ENCODE results near the gene RHOT2. TPM values are rescaled to one million over a fixed set of nuclear protein-coding genes. Genes with fewer than 3 reads are reported as not detected.

RHOT2 gene
- total RNA-seq, 1 experiment from 2014 or later: 98.5 TPM

- intact Hi-C loops (cut with micrococcal nuclease): no loop called here
- Histone ChIP-seq H3K9me2 (ENCODE audit: insufficient read depth) (no peaks in the 10 kb centered on the region), H3K9ac (ENCODE audit: low read length) (peak overlapping the region; percentile 32), H3K9me3 (ENCODE audit: control insufficient read depth in 1 of 2, insufficient read depth in 1 of 2, low read depth in 1 of 2, low read length in 2 of 2) (no peaks in the 10 kb centered on the region), H2AFZ (ENCODE audit: low read depth, low read length, poor library complexity, severe bottlenecking) (no peak overlapping the region), H3K4me1 (ENCODE audit: control insufficient read depth in 1 of 2, insufficient read depth in 2 of 2, low read length in 2 of 2) (peaks cover 18 to 35% of the 10 kb centered on the region in 2 experiments), H3K27me3 (ENCODE audit: insufficient read depth, low read length) (no peaks in the 10 kb centered on the region), H3K4me2 (ENCODE audit: low read length) (peak overlapping the region; percentile 62), H3K4me3 (replicated peaks in 1 of 2; ENCODE audit: low read depth in 1 of 2, low read length in 2 of 2) (peak overlapping the region in 1 of 2 experiments; percentile 25; a peak in 1 of 4 replicates), H3K79me2 (ENCODE audit: insufficient read depth, low read length) (no peaks in the 10 kb centered on the region), H3K27ac (ENCODE audit: low read depth, low read length) (peak overlapping the region; percentile 53), H4K20me1 (ENCODE audit: insufficient read depth) (no peaks in the 10 kb centered on the region), H3K36me3 (ENCODE audit: control insufficient read depth in 1 of 2, insufficient read depth in 2 of 2, low read length in 2 of 2) (no peaks in the 10 kb centered on the region)
- RAD21 ChIA-PET (ENCODE audit: low non-redundant PET in 1 of 2, low total read pairs in 2 of 2, uncharacterized antibody in 2 of 2, unreplicated experiment in 2 of 2): no interaction called here
- no TSS peak for BruUV-seq (replicated peaks)
- peak; percentile 52 for ATAC-seq
- CTCF ChIA-PET: interaction anchor here (0.9 kb wide), 1 partner anchor 45 kb away, joined by 3 read pairs; no protein-coding TSS in a partner anchor
- TF ChIP-seq ZFX (IDR thresholded peaks at IDR 0.05): no peak
- 0 out of 2 replicates have a peak, but pooled peaks have one; percentile 39 for TF ChIP-seq EGR1 (IDR thresholded peaks at IDR 0.05; ENCODE audit: low read depth)
- POLR2A ChIA-PET: no interaction called here
- DNase-seq (ENCODE audit: low read depth, low spot score): no peak
Observed at GRCh38 chr16:621526-622105, 46.3 kb upstream of the RHOT2 start.

GRCh38 chr16:622920-623280, 45.0 kb upstream of the RHOT2 start:
- no peaks in the 10 kb centered on the region for H4K20me1 ChIP-seq (ENCODE audit: insufficient read depth)
- BruUV-seq (replicated peaks): no TSS peak
- no peak overlapping the region for H3K4me3 ChIP-seq (replicated peaks in 1 of 2; ENCODE audit: low read depth in 1 of 2, low read length in 2 of 2)
- POLR2A ChIA-PET: no interaction called here
- no peak overlapping the region for H3K27ac ChIP-seq (ENCODE audit: low read depth, low read length)
- intact Hi-C loops (cut with micrococcal nuclease): no loop called here
- H3K27me3 ChIP-seq (ENCODE audit: insufficient read depth, low read length): no peaks in the 10 kb centered on the region
- H3K4me2 ChIP-seq (ENCODE audit: low read length): no peak overlapping the region
- H3K9me3 ChIP-seq (ENCODE audit: control insufficient read depth in 1 of 2, insufficient read depth in 1 of 2, low read depth in 1 of 2, low read length in 2 of 2): no peaks in the 10 kb centered on the region
- CTCF ChIA-PET: no interaction called here
- H2AFZ ChIP-seq (ENCODE audit: low read depth, low read length, poor library complexity, severe bottlenecking): no peak overlapping the region
- ATAC-seq (no peak), DNase-seq (ENCODE audit: low read depth, low spot score) (no peak)
- peaks cover 28 to 48% of the 10 kb centered on the region in 2 experiments for H3K4me1 ChIP-seq (ENCODE audit: control insufficient read depth in 1 of 2, insufficient read depth in 2 of 2, low read length in 2 of 2)
- H3K9me2 ChIP-seq (ENCODE audit: insufficient read depth): no peaks in the 10 kb centered on the region
- no peaks in the 10 kb centered on the region for H3K36me3 ChIP-seq (ENCODE audit: control insufficient read depth in 1 of 2, insufficient read depth in 2 of 2, low read length in 2 of 2)
- no peaks in the 10 kb centered on the region for H3K79me2 ChIP-seq (ENCODE audit: insufficient read depth, low read length)
- no peak for TF ChIP-seq POLR2AphosphoS5 (IDR thresholded peaks at IDR 0.05; ENCODE audit: low read depth, low read length)
- no peak for TF ChIP-seq EZH2phosphoT487 (IDR thresholded peaks at IDR 0.05; ENCODE audit: borderline replicate concordance)
- no peak for TF ChIP-seq ATF3 (IDR thresholded peaks at IDR 0.05)
- RAD21 ChIA-PET (ENCODE audit: low non-redundant PET in 1 of 2, low total read pairs in 2 of 2, uncharacterized antibody in 2 of 2, unreplicated experiment in 2 of 2): no interaction called here
- no peak overlapping the region for H3K9ac ChIP-seq (ENCODE audit: low read length)

Data from HCT116 (cell line).